Activated naive CD4-positive, alpha-beta T cell treated with anti-CD3 and anti-CD28 coated beads, Interleukin-2, amount 50 U/mL, for 16 hours (primary cell): ENCODE data around the gene FBXW12.
"Not testable (repeated sequence)": the region's sequence is repeated elsewhere in the genome, so short reads cannot be mapped to it uniquely, and the experiment has no call there.

Experiments
- DNase-seq: peaks from one replicate; pipeline ENCODE4 v3.0.0-alpha.2; 2020

Gene FBXW12

GRCh38 chr3:48372862-48373435 is 930 bp downstream of the FBXW12 start:
- DNase-seq: no peak

- no peak for DNase-seq
Observed at GRCh38 chr3:48387634-48388033, 15.6 kb downstream of the FBXW12 start.

GRCh38 chr3:48388966-48389365 is 16.9 kb downstream of the FBXW12 start:
- DNase-seq: no peak

GRCh38 chr3:48394391-48394790 is 22.4 kb downstream of the FBXW12 start:
- no peak for DNase-seq

- no peak for DNase-seq
Observed at GRCh38 chr3:48395714-48396113, 23.7 kb downstream of the FBXW12 start.

GRCh38 chr3:48397767-48398681 is 26.0 kb downstream of the FBXW12 start:
- DNase-seq: no peak

GRCh38 chr3:48398701-48399386 is 26.8 kb downstream of the FBXW12 start:
- no peak for DNase-seq

- no peak for DNase-seq
Observed at GRCh38 chr3:48399387-48400172, 27.6 kb downstream of the FBXW12 start.

- peak; percentile 58 for DNase-seq
Observed at GRCh38 chr3:48400824-48401433, 28.9 kb downstream of the FBXW12 start.

- not testable (repeated sequence) for DNase-seq
Observed at GRCh38 chr3:48401434-48401901, 29.4 kb downstream of the FBXW12 start.

- DNase-seq: no peak
Observed at GRCh38 chr3:48402281-48402732, 30.3 kb downstream of the FBXW12 start.

GRCh38 chr3:48402907-48403306 is 30.9 kb downstream of the FBXW12 start:
- DNase-seq: no peak

- no peak for DNase-seq
Observed at GRCh38 chr3:48403533-48404439, 31.8 kb downstream of the FBXW12 start.

GRCh38 chr3:48404440-48405342 is 32.7 kb downstream of the FBXW12 start:
- no peak for DNase-seq

GRCh38 chr3:48405343-48405881 is 33.4 kb downstream of the FBXW12 start:
- DNase-seq: no peak

- no peak for DNase-seq
Observed at GRCh38 chr3:48405971-48406370, 34.0 kb downstream of the FBXW12 start.

- DNase-seq: no peak
Observed at GRCh38 chr3:48406443-48407431, 34.7 kb downstream of the FBXW12 start.

- DNase-seq: no peak
Observed at GRCh38 chr3:48407542-48408099, 35.6 kb downstream of the FBXW12 start.
